GM12878 (cell line): ENCODE measurements around the gene YY1. TPM values are rescaled to one million over a fixed set of nuclear protein-coding genes. Genes with fewer than 3 reads are reported as not detected.

Source experiments
- ATAC-seq: fragments of 200-7000 bp; cut with Tn5 transposase; 3 replicates; pipeline ENCODE4 v1.9.1; 2020; ENCODE audit warnings: mild to moderate bottlenecking, moderate library complexity
- BruUV-seq: library from RNA; stranded (reverse); fragments of 400-500 nt; replicated peaks from 2 replicates; lab custom pipeline; 2021; lab: Mats Ljungman, UMichigan
- CTCF ChIA-PET: fragments of 300-600 bp; sonication (Branson Sonifier 250); formaldehyde crosslinking; extraction: SDS; loops from one replicate; lab custom pipeline; 2021; ENCODE audit warnings: inconsistent platforms; lab: Yijun Ruan, JAX
- POLR2A ChIA-PET: fragments of 350-600 bp; formaldehyde crosslinking; extraction: SDS; loops from one replicate; lab custom pipeline; 2021; ENCODE audit warnings: inconsistent platforms; lab: Charles Lee
- RAD21 ChIA-PET: fragments of 300-600 bp; sonication (Branson Sonifier 250); formaldehyde crosslinking; loops from one replicate; lab custom pipeline; 2023; ENCODE audit warnings: antibody characterized with exemption; ENCODE audit not compliant: unreplicated experiment; lab: Charles Lee
- SMC1A ChIA-PET: fragments of 300-600 bp; sonication (Branson Sonifier 250); formaldehyde crosslinking; loops from one replicate; lab custom pipeline; 2023; ENCODE audit not compliant: unreplicated experiment, uncharacterized antibody; lab: Charles Lee
- DNase-seq: peaks from one replicate; pipeline ENCODE4 v3.0.0-alpha.2; 2011; ENCODE audit warnings: low read depth, low spot score
- FAIRE-seq: peaks from 3 replicates; lab custom pipeline; 2011; peaks lifted over from hg19 to GRCh38; lab: Jason Lieb, UNC
- H2AFZ ChIP-seq: 2 replicates; pipeline ENCODE4 v1.6.0; 2011; ENCODE audit warnings: low read depth, low read length, control low read depth; ENCODE audit not compliant: control insufficient read depth
- H3K27ac ChIP-seq: 2 replicates; pipeline ENCODE4 v1.5.1; 2011; ENCODE audit warnings: control low read depth; ENCODE audit not compliant: control insufficient read depth, insufficient read depth
- H3K27me3 ChIP-seq, 2 experiments: replicated peaks in 1 of 2; 2 replicates each; pipeline versions ENCODE4 v1.6.0 to v1.6.1; 2011; ENCODE audit warnings: low read length in 1 of 2; ENCODE audit not compliant: control insufficient read depth in 2 of 2, insufficient read depth in 2 of 2
- H3K36me3 ChIP-seq, 2 experiments: 2 replicates each; pipeline ENCODE4 v1.5.1; 2011; ENCODE audit warnings: low read length in 1 of 2; ENCODE audit not compliant: control insufficient read depth in 2 of 2, insufficient read depth in 2 of 2
- H3K4me1 ChIP-seq: 2 replicates; pipeline ENCODE4 v1.6.1; 2011; ENCODE audit warnings: mild to moderate bottlenecking, low read length, moderate library complexity, mixed read lengths; ENCODE audit not compliant: control insufficient read depth, insufficient read depth
- H3K4me2 ChIP-seq: 2 replicates; pipeline ENCODE4 v1.6.0; 2011; ENCODE audit warnings: control low read depth; ENCODE audit not compliant: control insufficient read depth, insufficient read depth
- H3K4me3 ChIP-seq: fragments of 200-600 bp; sonication (generic); 2 replicates; pipeline ENCODE4 v1.5.1; 2016
- H3K79me2 ChIP-seq: 2 replicates; pipeline ENCODE4 v1.6.0; 2011; ENCODE audit warnings: low read length; ENCODE audit not compliant: control insufficient read depth, insufficient read depth
- H3K9ac ChIP-seq: 2 replicates; pipeline ENCODE4 v1.8.0; 2011; ENCODE audit warnings: low read length, control low read depth, mixed read lengths; ENCODE audit not compliant: control insufficient read depth, insufficient read depth
- H3K9me3 ChIP-seq: replicated peaks from 3 replicates; pipeline ENCODE4 v1.5.1; 2011; ENCODE audit warnings: mild to moderate bottlenecking, low read length; ENCODE audit not compliant: control insufficient read depth, insufficient read depth
- H4K20me1 ChIP-seq: 2 replicates; pipeline ENCODE4 v1.6.0; 2011; ENCODE audit not compliant: control insufficient read depth, insufficient read depth
- ASH2L ChIP-seq: fragments of 300-600, 200-600 bp; sonication (generic); IDR thresholded peaks from 2 replicates; pipeline ENCODE4 v1.6.1; 2017; ENCODE audit warnings: low read depth, mild to moderate bottlenecking, borderline replicate concordance
- ATF7 ChIP-seq: fragments of 450-650 bp; IDR thresholded peaks from 2 replicates; pipeline ENCODE4 v1.6.1; 2016; ENCODE audit warnings: low read depth, mild to moderate bottlenecking
- CHD2 ChIP-seq: IDR thresholded peaks from 2 replicates; pipeline ENCODE4 v1.6.1; 2011; ENCODE audit warnings: low read depth, low read length, improper control_type of control experiment, borderline replicate concordance
- E2F4 ChIP-seq: IDR thresholded peaks from 2 replicates; pipeline ENCODE4 v1.6.1; 2012; ENCODE audit warnings: low read depth, low read length, improper control_type of control experiment
- MEF2B ChIP-seq: fragments of 450-650 bp; IDR thresholded peaks from 2 replicates; pipeline ENCODE4 v1.6.1; 2018; ENCODE audit warnings: mild to moderate bottlenecking, moderate library complexity; ENCODE audit not compliant: partially characterized antibody, poor library complexity, severe bottlenecking
- MXI1 ChIP-seq: fragments of 150-350 bp; IDR thresholded peaks from 2 replicates; pipeline ENCODE4 v1.6.1; 2011; ENCODE audit warnings: low read depth, mild to moderate bottlenecking, inconsistent platforms, low read length, improper control_type of control experiment
- NBN ChIP-seq: fragments of 450-650 bp; IDR thresholded peaks from 2 replicates; pipeline ENCODE4 v1.6.1; 2016
- NFYA ChIP-seq: IDR thresholded peaks from 2 replicates; pipeline ENCODE4 v1.6.1; 2011; ENCODE audit warnings: low read depth, mild to moderate bottlenecking, low read length, improper control_type of control experiment, borderline replicate concordance
- NFYB ChIP-seq: IDR thresholded peaks from 2 replicates; pipeline ENCODE4 v1.6.1; 2011; ENCODE audit warnings: low read depth, mild to moderate bottlenecking, low read length, improper control_type of control experiment, moderate library complexity; ENCODE audit not compliant: insufficient read depth
- NR2C1 ChIP-seq: fragments of 450-650 bp; IDR thresholded peaks from 2 replicates; pipeline ENCODE4 v1.6.1; 2017; ENCODE audit warnings: antibody characterized with exemption, mild to moderate bottlenecking, moderate library complexity
- POLR2A ChIP-seq: IDR thresholded peaks from 2 replicates; pipeline ENCODE4 v1.6.1; 2011; ENCODE audit warnings: low read depth, mild to moderate bottlenecking, low read length
- POLR2AphosphoS5 ChIP-seq: IDR thresholded peaks from 2 replicates; pipeline ENCODE4 v1.6.1; 2011; ENCODE audit warnings: mild to moderate bottlenecking, low read length, inconsistent platforms
- RFX5 ChIP-seq: IDR thresholded peaks from 2 replicates; pipeline ENCODE4 v1.6.1; 2011; ENCODE audit warnings: low read depth, low read length, improper control_type of control experiment
- SUPT20H ChIP-seq: IDR thresholded peaks from 2 replicates; pipeline ENCODE4 v1.6.1; 2011; ENCODE audit warnings: low read depth, mild to moderate bottlenecking, low read length, moderate library complexity, borderline replicate concordance; ENCODE audit not compliant: control insufficient read depth
- TCF7 ChIP-seq: IDR thresholded peaks from 2 replicates; pipeline ENCODE4 v1.6.1; 2014; ENCODE audit warnings: antibody characterized with exemption, borderline replicate concordance
- WRNIP1 ChIP-seq: IDR thresholded peaks from 2 replicates; pipeline ENCODE4 v1.6.1; 2011; ENCODE audit warnings: low read depth, low read length, improper control_type of control experiment, borderline replicate concordance
- ZNF592 ChIP-seq: fragments of 450-650 bp; IDR thresholded peaks from 2 replicates; pipeline ENCODE4 v1.6.1; 2017; ENCODE audit warnings: mild to moderate bottlenecking, moderate library complexity
- WGBS: methylation state at CpG from one replicate; pipeline ENCODE4 v1.1.6; 2016; ENCODE audit warnings: low lambda C conversion rate; ENCODE audit not compliant: insufficient replicate concordance, insufficient coverage; ENCODE audit errors: missing lambda C conversion rate; 5-methylcytosine and 5-hydroxymethylcytosine counted together
- in situ Hi-C: fragments of 300-500 bp; cut with MboI; formaldehyde crosslinking; loops from 9 replicates; pipeline ENCODE4 v1.14.3; 2018; ENCODE audit warnings: mixed read lengths
- intact Hi-C: fragments of 100-400 bp; cut with micrococcal nuclease; formaldehyde crosslinking; loops from one replicate; pipeline ENCODE4 v1.14.2; 2022; ENCODE audit not compliant: unreplicated experiment
- polyA plus RNA-seq, 11 experiments: library from polyadenylated mRNA; depleted of rRNA in 4 of 11; unstranded in 6 of 11; stranded (reverse) in 5 of 11; fragments of >200 nt; fragmentation: Nextera tagmentation in 4 of 11; fragmentation: Illumina TruSeq in 1 of 11; extraction: Ambion mirVana in 4 of 11; extraction: Trizol in 1 of 11; gene quantifications; 1 replicate in 1 of 11; 2 replicates in 10 of 11; pipeline versions ENCODE4 v1.2.1 to v1.2.3, GENCODE V29; 2011 to 2016; ENCODE audit warnings: inconsistent platforms in 2 of 11, missing spikeins in 2 of 11, low read depth in 1 of 11
- total RNA-seq, 4 experiments: library from RNA; depleted of rRNA in 3 of 4; stranded (reverse); fragments of >200 nt in 3 of 4; fragmentation: Illumina TruSeq in 1 of 4; extraction: Trizol in 1 of 4; gene quantifications; 2 replicates each; pipeline versions ENCODE4 v1.2.1 to v1.2.3, GENCODE V29; 2013 to 2021
- TF ChIP-seq, protein P1 (sequence below): IDR thresholded peaks from 2 replicates; pipeline ENCODE4 v1.6.1; 2012; ENCODE audit warnings: low read depth, low read length, improper control_type of control experiment

Gene YY1
- total and polyA plus RNA-seq, 10 of the 15 experiments (the other 5 are each of a cell fraction or from before 2014, with no cell fraction given) = 23.7 to 74.0 (median 39.9) TPM

DNA sequence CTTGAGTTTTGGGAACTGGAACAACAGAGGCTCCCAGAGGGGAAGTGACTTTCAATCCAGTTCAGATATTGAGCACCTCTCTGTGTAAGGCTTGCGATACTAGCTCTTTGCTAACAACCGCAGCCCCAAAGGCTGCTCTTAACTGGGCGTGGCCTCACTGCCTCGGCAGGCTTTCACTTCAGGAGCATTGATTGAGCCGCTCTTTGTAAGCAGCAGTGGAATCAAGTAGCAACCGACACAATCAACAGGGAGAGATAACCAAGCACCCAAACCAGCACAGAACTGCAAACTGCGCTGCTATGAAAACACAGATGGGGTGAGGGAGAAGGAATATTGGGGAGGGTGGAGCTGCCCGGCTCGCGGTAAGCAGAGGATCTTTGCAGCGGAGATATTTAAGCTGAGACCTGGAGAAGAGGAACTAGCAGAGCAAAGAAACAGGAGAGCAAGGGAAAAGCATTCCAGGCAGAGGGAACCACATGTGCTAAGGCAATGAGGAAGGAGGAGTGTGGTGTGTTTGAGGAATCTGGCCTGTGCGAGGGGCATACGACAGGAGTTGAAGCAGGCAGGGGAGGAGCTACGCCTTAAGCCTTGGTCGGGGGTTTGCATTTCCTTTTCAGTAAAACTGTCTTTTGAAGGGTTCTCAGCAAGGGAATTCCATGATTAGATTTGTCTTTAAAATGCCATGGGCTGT is 17.3 kb upstream of the YY1 start:
- peak; percentile 98 for FAIRE-seq
- H3K27me3 ChIP-seq = no peaks in the 10 kb centered on the region
- peak; percentile 98 for ATAC-seq
- peak overlapping the region; percentile 93 for H2AFZ ChIP-seq
- no peaks in the 10 kb centered on the region for H3K36me3 ChIP-seq
- ChIA-PET SMC1A (interaction anchor here (0.9 to 5.8 kb wide), 5 partner anchors 13 to 160 kb away, joined by 3 to 83 read pairs (median 10); no protein-coding TSS in a partner anchor), RAD21 (interaction anchor here (0.5 to 2.4 kb wide), 12 partner anchors 9 to 1655 kb away, joined by 3 to 20 read pairs (median 4); no protein-coding TSS in a partner anchor), CTCF (interaction anchor here (0.6 to 5.2 kb wide), 16 partner anchors 9 to 156 kb away, joined by 3 to 39 read pairs (median 4); no protein-coding TSS in a partner anchor), POLR2A (interaction anchor here (0.6 to 2.8 kb wide), 5 partner anchors 11 to 154 kb away, joined by 3 to 37 read pairs (median 5); a partner anchor contains a TSS)
- H3K27ac ChIP-seq = peak overlapping the region; percentile 93
- peak overlapping the region; percentile 99 for H3K4me2 ChIP-seq
- peaks cover 25% of the 10 kb centered on the region for H3K4me1 ChIP-seq
- peak overlapping the region; percentile 78 for H3K9ac ChIP-seq
- peak overlapping the region; percentile 79 for H3K4me3 ChIP-seq
- intact Hi-C loops (no loop called here), in situ Hi-C loops (no loop called here)
- no TSS peak for BruUV-seq
- no peak for DNase-seq
- 2% methylated on average over 15 of the region's 15 CpGs for WGBS
- no peaks in the 10 kb centered on the region for H3K9me3 ChIP-seq
- no peaks in the 10 kb centered on the region for H4K20me1 ChIP-seq
- H3K79me2 ChIP-seq = peaks cover 27% of the 10 kb centered on the region
- no peak for TF ChIP-seq TCF7
- 0 out of 2 replicates have a peak, but pooled peaks have one; percentile 47 for TF ChIP-seq NBN
- no peak for TF ChIP-seq SUPT20H
- TF ChIP-seq ZNF592 = no peak
- no peak for TF ChIP-seq ATF7
- TF ChIP-seq CHD2 = no peak
- no peak for TF ChIP-seq NFYA
- no peak for TF ChIP-seq RFX5
- peak; percentile 78 for TF ChIP-seq POLR2A
- TF ChIP-seq POLR2AphosphoS5 = peak; percentile 70
- no peak for TF ChIP-seq E2F4
- no peak for TF ChIP-seq MEF2B
- TF ChIP-seq, protein P1, sequence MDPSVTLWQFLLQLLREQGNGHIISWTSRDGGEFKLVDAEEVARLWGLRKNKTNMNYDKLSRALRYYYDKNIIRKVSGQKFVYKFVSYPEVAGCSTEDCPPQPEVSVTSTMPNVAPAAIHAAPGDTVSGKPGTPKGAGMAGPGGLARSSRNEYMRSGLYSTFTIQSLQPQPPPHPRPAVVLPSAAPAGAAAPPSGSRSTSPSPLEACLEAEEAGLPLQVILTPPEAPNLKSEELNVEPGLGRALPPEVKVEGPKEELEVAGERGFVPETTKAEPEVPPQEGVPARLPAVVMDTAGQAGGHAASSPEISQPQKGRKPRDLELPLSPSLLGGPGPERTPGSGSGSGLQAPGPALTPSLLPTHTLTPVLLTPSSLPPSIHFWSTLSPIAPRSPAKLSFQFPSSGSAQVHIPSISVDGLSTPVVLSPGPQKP = 0 out of 2 replicates have a peak, but pooled peaks have one; percentile 12
- TF ChIP-seq MXI1 = no peak; the same call in 1 of the 2 replicates
- TF ChIP-seq NFYB = no peak
- no peak for TF ChIP-seq ASH2L
- TF ChIP-seq WRNIP1 = no peak
- TF ChIP-seq NR2C1 = no peak
